AG09319 (cell line): ENCODE data around the gene TBX2.

Experiments used
- DNase-seq: peaks from one replicate; pipeline ENCODE4 v3.0.0-alpha.2; 2010; ENCODE audit warnings: low read depth; ENCODE audit errors: extremely low read depth
- CTCF ChIP-seq: IDR thresholded peaks from 2 replicates; pipeline ENCODE4 v1.5.1; 2011; ENCODE audit warnings: low read depth, mild to moderate bottlenecking, inconsistent platforms, low read length, moderate library complexity

TBX2 gene

GRCh38 chr17:61385577-61386236 is 13.9 kb upstream of the TBX2 start:
- DNase-seq: no peak

GRCh38 chr17:61386251-61386650 is 13.4 kb upstream of the TBX2 start:
- no peak for TF ChIP-seq CTCF
- DNase-seq: no peak

More at GRCh38 chr17:61385577-61386236, 13.9 kb upstream of the TBX2 start:
- no peak for TF ChIP-seq CTCF

GRCh38 chr17:61387011-61387410 is 12.6 kb upstream of the TBX2 start:
- TF ChIP-seq CTCF: no peak
- DNase-seq: no peak

GRCh38 chr17:61387511-61388305 is 11.9 kb upstream of the TBX2 start:
- DNase-seq: no peak
- no peak for TF ChIP-seq CTCF

- DNase-seq: no peak
- no peak for TF ChIP-seq CTCF
Observed at GRCh38 chr17:61388561-61389356, 10.9 kb upstream of the TBX2 start.

- DNase-seq: no peak
- peak; percentile 95 for TF ChIP-seq CTCF
Observed at GRCh38 chr17:61389670-61390478, 9.8 kb upstream of the TBX2 start.
